Lung microvascular endothelial cell (primary cell): ENCODE measurements around the gene EXOC6B. TPM values are rescaled to one million over a fixed set of nuclear protein-coding genes. Genes with fewer than 3 reads are reported as not detected.
A peak's percentile ranks its signal among the peaks of the same experiment; 100 is the strongest.

Source experiments
- DNase-seq, 2 donors: peaks; one replicate each; pipeline versions ENCODE4 v3.0.0 to v3.0.0-alpha.2; 2010; ENCODE audit warnings: low read depth in 2 of 2
- total RNA-seq: library from RNA; depleted of rRNA; stranded (reverse); fragments of >200 nt; gene quantifications from 2 replicates; pipeline ENCODE4 v1.2.1, GENCODE V29; 2014

Gene EXOC6B
- total RNA-seq, 1 donor from 2014 or later = 16.1 TPM

DNA sequence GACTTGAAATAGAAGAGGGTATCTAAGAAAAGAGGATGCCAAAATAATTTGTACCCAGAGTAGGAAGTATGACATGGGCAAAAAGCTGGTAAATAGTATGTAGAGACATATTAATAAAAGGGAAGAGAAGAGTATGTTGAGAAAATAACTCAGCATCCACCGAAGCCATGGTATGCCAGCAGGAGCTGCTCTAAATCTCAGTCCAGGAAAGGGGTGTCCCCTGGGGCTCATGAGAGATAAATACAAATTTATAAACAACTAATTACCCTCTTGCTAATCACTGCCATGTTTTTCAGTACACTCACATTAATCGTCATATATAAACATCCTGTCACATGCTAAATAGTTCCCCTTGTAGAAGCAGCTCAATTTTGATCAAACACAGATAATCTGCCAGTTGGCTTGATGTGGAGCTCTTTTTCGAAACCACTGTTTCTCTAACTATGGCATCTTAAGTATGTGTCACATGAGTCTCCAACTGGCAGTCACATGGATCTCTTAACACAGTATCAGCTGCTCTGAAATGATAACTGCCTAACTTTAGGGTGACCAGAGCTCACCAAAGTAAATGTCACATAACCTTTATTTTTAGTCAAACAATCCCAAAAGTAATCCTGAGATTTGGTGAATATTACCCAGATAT is 31.9 kb downstream of the EXOC6B start:
- peak in 1 of 2 donors; percentile 29 for DNase-seq

DNA sequence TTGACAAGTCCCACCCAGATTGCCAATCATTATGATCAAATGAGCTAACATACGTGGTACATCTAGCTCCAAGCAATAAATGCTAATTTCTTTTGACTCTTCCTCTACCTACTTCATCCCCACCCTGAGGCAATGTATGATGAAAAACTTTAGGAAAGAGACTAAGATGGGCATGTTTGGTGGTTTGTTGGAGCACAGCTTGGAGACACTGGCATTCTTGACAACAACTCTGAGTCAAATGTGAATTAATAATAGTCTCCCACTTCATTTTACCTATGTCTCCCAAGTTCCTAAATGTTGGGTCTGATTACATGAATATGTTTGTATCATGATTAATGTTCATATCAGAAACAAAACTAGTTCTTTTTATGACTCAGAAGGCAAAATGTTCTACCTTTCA is 36.6 kb downstream of the EXOC6B start:
- no peak for DNase-seq

DNA sequence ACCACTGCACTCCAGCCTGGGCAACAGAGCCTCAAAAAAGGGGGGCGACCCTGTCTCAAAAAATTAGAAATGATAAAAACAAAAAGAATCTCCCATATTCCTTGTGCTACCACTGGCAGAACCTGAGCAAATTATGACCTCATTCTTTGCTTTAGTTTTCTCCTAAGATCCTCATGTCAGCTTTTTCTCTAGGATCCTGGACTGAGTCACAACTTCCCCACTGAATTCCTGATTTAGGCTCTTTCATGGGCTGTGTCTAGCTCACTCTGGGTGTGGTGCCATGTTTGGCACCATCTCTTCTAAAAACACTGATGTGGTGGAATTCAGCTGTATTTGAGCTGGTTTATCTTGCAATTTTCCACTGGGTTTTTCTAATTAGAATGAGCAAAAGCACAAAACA is 37.1 kb downstream of the EXOC6B start:
- DNase-seq = peak; percentile 13 to 75

DNA sequence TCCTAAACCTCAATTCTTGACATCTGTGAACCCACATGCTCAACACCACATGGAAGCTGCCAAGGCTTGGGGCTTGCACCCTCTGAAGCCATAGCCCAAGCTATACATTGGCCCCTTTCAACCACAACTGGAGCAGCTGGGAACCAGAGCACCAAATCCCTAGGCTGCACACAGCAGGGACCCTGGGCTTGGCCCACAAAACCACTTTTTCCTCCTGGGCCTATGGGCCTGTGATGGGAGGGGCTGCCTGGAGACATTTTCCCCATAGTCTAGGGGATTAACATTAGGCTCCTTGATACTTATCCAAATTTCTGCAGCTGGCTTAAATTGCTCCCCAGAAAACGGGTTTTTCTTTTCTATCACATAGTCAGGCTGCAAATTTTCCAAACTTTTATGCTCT is 40.3 kb downstream of the EXOC6B start:
- DNase-seq = no peak

DNA sequence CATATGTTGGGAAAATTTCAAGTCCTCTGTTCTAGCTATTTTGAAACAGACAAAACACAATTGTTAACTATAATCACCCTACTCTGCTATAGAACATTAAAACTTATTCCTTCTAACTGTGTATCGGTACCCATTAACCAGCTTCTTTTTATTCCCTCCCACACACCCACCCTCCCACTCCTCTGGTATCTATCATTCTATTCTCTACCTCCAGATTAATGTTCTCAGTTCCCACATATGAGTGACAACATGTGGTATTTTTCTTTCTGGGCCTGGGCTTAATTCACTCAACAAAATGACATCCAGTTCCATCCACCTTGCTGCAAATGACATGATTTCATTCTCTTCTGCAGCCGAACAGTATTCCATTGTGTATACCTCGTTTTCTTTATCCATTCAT is 43.3 kb downstream of the EXOC6B start:
- DNase-seq = no peak

DNA sequence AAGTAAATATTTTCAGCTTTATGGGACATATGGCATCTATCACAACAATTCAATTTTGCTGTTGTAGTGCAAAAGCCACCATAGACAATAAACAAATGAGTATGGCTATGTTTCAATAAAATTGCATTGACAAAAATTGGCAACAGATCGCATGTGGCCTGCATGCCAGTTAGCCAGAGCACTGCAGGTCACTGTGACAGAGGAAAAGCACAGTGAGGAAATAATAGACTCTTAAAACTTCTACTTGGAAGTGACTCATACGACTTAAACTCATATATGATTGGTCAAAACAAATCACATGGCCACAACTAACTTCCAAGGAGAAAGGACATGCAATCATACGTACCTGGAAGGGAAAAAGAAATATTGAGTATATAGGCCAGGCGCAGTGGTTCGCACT is 44.4 kb downstream of the EXOC6B start:
- DNase-seq = peak; percentile 29 to 61

DNA sequence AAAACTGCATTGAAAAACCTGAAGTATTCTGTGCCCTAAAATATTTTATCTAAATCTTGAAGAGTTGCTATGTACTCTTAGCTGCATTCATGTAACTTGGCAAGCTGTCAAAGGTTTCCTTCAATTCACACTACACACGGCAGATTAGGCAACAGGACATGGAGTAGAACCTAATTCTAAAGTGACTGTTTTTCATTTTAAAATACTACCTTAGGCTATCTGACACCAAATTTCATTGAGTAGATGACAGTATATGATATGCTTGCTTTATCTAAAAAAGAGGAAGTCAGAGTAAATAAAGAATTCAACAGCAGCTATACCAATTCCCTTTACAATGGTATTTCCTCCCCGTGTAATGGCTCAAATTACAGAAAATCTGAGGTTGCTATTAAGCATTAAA is 45.4 kb downstream of the EXOC6B start:
- DNase-seq = peak; percentile 69 to 78

DNA sequence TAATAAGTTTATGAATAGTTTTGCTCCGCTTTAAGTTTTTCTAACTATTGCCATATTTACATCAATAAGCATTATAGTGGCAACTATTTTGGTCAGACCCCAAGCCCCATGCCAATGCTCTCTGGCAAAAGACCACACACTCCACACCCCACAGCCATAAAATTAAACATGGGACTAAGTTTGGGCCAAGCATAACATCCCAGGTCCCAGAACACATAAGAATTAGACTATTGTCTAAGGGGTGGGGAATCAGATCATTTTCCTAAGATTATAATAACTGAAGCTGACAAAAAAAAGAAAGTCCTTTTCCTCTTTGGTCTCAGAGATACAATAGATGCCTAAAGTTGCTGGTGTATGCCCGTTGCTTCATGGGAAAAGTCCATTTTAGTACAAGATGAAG is 46.3 kb downstream of the EXOC6B start:
- peak in 1 of 2 donors; percentile 16 for DNase-seq

DNA sequence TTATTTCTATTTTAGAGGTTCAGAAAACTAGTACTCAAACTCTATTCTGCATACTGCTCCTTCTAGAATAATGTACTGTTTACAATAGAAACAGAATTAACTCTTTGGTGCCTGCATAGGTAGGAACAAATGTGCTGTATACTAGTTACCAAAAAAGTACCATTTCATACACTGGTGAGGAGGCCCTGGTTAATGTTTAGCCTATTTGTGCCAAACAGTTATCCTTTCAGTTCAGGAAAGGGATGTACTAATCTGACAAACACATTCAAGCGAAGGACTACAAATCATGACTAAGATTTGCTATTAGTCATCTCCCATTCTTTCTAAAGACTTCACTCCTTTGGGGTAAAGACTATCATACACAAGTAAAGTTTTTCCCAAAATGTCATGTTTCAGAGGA is 47.4 kb downstream of the EXOC6B start:
- DNase-seq = peak; percentile 15 to 80

DNA sequence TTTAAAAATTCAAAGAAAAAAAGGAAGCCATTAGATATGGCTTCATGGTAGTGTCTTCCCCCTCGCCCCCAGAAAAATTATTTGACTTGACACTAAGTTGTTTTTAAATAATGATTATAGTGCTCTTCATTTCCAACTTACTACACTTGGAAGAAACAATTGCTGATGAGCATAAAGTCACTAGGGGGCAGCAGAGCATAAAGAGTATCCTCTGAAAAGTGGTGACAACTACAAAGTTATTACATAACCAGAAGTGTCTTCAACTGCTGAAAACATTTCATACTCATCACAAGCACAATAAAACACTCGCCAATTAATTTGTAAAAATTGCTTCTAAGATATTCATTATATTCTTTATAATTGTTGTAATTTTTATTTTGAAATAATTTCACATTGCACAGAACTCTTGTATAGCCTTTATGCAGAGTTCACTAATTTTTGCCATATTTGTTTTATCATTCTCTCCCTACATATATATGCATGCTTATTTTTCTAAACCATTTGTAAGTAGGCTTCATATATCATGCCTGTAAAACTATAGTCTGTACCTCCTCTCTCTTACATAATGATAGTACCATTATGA is 54.9 kb downstream of the EXOC6B start:
- DNase-seq = peak; percentile 77 to 85

DNA sequence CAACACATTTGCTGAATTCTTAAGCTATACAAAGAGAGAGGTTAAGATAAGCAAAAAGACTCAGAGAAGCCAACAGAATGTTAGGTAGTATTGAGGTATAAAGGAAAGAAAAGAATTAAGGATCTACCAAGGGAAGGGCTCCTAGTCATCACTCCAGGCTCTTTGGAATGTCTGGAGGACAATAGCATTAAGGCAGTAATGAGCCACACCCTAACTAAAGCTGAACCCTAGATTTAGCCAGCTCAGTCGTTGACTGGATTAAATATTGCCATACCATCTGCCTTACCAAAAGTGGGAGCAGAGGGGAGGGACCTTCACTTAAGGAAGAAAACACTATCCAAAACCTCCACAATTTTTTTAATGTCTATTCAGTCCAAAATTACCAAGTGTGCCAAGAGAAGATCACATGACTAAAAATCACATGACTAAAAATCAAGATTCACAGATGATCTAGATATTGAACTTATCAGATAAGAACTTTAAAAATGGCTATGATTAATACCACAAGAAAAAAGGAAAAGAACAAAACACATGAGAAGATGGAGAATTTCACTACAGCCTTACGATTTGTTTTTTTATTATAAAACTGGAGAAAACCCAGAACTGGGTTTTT is 59.7 kb downstream of the EXOC6B start:
- DNase-seq = no peak

DNA sequence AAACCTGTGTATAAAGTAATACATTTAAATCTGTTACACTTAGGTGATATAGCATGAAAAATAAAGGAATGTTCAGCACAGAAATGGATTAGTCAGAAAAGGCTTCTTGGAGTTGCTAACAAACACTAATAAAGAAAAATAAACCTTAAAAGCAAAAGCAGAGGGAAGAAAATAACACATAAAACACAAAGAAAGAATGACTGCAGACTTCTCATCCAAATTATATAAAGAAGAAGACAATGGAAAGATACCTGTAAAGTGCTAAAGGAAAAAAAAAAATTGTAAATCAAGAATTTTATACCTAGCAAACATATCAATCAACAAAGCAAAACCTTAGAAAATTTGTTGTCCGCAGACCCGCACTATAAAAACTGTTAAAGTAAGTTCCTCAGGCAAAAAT is 63.6 kb downstream of the EXOC6B start:
- DNase-seq = no peak

DNA sequence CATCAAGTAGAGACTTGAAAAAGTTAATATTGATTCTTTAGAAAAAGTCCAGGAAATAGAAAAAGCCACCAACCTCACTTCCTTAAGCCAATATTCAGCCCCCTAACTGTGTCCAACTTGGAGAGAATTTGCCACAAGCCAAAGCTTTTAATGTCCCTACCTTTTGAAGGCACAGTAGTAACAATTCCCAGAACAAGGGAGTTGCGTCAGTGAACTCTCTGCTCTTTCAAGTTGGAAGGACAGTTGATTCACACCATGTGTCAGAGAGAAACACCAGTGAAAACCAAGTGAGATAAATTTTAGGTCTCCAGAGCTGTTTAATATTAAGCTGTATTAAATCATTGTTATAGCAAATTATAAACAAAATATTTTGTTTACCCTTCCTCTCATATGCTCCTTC is 66.1 kb downstream of the EXOC6B start:
- no peak for DNase-seq

DNA sequence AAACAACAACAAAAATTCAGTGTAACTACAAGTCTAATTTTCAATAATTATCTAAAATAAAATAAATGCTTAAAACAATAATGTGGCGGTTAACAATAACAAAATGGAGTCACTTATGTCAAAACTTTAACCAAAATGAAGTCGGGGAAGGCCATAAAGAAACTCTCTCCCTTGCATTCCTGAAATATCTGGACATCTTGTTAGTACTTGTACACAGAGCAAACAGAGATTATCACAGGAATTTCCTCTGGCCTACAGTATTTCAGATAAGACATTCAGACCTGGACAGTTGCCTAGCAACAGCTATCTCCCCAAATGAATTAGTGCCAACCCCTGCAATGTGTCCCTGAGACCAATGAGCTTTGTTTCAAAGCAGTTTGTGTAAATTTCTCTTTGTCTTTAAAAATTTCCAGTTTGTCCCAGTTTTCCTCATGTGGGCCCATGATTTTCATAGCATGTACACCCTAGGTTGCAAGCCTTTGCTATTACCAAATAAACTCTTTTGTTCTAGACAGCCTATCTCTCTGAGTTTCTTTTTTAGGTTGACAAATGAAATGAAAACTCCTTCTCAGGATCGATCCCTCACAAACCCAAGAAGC is 68.6 kb downstream of the EXOC6B start:
- peak; percentile 52 to 78 for DNase-seq

DNA sequence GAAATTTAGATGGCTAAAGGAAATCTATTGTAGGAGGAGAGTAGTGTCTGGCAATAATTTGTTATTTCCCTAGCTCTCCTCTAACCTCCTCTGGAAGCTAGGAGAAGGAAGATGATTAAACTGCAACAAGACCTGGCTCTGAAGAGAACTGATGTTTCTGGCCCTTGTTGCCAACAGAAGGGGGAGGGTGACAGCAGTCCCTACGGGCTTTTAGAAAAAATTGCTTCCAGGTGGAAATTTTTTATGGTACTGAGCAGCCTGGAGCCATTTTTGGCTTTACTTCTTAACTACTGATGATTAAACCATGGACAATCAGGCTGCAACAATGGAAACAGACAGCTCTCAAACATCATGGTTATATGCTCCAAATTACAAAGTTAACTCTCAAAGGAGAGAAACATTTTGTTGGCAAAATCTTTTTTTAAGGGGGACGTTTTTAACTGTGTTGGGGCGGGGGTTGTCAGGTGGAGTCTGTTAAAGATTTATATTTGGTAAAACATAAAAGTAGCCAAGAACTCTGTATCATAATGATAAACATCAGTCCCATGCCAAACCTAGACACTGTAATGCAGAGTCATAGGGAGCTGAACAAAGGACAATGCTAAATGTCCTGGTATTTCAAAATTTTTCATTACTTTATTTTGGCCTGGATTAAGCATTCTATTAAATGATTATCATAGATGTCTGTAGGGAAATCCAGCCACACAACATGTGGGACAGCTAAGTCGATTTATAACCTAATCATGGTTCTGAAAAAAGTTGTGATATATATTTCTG is 70.0 kb downstream of the EXOC6B start:
- DNase-seq = peak in 1 of 2 donors; percentile 31

DNA sequence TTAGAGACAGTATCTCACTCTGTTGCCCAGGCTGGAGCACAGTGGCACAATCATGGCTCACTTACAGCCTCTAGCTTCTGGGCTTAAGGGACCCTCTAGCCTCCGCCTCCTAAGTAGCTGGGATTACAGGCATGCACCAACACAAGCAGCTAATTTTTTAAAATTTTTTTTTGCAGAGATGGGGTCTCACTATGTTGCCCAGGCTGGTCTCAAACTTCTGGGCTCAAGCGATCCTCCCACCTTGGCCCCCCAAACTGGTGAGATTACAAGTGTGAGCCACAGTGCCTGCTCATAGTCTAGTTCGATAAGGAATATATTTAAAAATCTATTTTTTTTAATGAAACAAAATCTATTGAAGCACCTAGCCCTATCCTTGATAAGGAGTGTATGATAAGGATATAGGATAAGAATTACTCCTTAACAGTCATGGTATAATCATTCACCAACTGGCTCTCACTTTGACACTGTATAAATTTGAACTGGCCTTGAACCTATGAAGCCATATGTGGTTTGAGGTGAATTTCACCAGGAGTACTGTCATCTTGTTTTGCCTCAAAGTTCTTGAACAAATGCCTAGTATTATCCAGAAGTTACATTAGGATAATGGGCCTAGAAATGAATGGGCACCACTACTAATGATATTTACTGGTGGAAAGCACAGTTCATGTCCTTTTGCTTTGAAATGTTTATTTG is 71.1 kb downstream of the EXOC6B start:
- no peak for DNase-seq

DNA sequence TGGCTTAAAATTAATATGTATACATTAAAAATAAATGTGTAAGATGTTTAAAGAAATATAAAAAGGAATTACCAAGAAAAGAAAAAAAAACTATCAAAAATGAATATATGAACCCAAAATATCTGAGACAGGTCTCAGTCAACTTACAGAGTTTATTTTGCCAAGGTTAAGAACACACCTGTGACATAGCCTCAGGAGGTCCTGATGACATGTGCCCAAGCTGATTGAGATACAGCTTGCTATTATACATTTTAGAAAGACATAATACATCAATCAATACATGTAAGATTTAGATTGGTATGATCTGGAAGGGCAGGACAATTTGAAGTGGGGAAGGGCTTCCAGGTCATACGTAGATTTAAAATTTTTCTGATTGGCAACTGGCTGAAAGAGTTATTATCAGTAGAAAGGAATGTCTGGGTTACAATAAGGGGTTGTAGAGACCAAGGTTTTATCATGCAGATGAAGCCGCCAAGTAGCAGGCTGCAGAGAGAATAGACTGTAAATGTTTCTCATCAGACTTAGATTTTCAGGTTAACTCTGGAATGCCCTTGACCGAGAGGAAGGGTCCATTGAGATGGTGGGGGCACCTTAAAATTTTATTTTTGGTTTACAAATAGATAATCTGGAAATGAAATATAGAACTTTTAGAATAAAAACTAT is 74.7 kb downstream of the EXOC6B start:
- DNase-seq = no peak

DNA sequence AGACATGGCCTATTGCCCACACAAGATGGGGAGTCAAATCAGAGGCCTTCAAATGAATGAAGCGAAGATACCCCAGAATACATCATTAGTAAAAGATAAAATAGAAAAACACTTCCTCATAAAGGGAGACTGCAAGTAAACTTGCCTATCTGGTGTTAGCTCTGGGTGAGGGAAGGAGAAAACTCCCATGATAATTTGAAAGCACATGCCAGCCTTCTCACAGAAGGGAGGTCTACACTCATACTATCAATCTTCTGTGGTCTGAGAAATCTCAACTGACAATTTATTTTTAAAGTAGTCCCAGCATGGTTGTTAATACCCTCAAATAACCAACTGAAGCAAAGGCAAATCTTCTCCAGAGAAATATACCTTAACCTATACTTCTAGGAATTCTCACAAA is 75.4 kb downstream of the EXOC6B start:
- DNase-seq = no peak

DNA sequence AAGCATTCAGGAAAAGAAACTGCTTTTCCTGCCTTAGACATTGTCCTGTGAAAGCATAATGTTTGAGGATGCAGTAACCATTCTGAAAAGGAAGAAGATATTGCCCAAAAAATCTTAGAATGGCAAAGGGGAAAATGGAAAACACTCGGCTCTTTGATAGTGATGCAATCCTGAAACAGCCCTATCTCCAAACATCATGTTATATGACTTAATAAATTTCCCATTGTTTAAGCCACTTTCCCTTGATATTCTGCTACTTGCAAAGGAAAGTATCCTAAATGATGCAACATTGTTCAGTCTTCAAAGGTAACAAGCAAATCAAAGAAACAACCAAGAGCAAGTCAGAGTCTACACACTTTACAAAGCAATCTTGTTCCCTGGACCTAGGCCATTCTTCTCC is 78.5 kb downstream of the EXOC6B start:
- DNase-seq = no peak

DNA sequence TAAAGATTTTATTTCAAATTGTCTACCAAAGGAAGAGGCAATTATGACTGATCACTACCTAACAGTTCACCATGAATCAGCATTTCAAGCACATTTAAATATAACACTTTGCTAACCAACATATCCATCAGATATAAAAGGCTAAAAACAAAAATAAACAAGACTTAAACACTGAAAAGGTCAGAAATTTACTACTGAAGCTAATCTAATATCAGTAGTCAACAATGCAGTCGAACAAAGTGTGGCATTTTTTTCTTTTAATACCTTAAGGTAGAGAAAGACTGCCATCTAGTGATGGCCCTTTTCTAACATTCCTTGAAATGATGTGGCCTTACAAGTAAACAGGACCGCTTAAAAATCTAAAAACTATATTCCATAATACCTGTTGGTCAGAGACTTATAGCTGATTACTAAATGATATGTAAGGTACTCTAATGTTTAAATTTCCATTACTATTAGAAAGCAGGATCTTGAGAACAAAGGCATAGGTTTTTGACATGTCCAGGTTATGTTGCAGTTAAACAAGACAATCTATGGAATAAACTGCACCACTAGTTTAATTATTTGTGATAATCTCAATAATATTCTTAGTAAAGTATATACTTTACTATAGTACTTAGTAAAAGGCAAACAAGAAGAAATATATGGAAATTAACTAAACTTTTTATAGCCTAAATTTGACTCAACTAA is 80.0 kb downstream of the EXOC6B start:
- DNase-seq = peak; percentile 81
